GM12875 (cell line): ENCODE measurements around the gene KRTAP10-9.
"Not testable (repeated sequence)": the region's sequence is repeated elsewhere in the genome, so short reads cannot be mapped to it uniquely, and the experiment has no call there.

Experiments used
- H3K4me3 ChIP-seq: one replicate; pipeline ENCODE4 v1.5.1; 2011; ENCODE audit warnings: low read depth, low read length, control low read depth
- TF ChIP-seq, protein P1 (sequence below): IDR thresholded peaks from 2 replicates; pipeline ENCODE4 v1.5.1; 2011; ENCODE audit warnings: low read depth, mild to moderate bottlenecking, control low read depth, inconsistent platforms, low read length, moderate library complexity, borderline replicate concordance; ENCODE audit not compliant: insufficient read depth

Gene KRTAP10-9

DNA sequence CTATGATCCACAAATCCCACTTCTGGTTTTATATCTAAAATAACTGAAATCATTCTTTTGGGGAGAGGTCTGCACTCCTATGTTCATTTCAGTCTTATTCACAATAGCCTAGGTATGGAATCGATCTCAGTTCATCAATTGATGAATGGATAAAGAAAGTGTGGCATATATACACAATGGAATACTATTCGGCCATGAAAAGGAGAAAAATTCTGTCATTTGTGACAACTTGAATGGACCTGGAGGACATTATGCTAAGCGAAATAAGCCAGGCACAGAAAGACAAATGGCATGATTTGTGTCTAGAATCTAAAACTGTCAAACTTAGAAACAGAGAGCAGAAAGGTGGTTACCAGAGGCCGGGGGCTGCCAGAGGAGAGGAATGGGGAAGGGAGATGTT is 20.4 kb upstream of the KRTAP10-9 start:
- TF ChIP-seq, protein P1, sequence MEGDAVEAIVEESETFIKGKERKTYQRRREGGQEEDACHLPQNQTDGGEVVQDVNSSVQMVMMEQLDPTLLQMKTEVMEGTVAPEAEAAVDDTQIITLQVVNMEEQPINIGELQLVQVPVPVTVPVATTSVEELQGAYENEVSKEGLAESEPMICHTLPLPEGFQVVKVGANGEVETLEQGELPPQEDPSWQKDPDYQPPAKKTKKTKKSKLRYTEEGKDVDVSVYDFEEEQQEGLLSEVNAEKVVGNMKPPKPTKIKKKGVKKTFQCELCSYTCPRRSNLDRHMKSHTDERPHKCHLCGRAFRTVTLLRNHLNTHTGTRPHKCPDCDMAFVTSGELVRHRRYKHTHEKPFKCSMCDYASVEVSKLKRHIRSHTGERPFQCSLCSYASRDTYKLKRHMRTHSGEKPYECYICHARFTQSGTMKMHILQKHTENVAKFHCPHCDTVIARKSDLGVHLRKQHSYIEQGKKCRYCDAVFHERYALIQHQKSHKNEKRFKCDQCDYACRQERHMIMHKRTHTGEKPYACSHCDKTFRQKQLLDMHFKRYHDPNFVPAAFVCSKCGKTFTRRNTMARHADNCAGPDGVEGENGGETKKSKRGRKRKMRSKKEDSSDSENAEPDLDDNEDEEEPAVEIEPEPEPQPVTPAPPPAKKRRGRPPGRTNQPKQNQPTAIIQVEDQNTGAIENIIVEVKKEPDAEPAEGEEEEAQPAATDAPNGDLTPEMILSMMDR: no peak
- no peak overlapping the region for H3K4me3 ChIP-seq

DNA sequence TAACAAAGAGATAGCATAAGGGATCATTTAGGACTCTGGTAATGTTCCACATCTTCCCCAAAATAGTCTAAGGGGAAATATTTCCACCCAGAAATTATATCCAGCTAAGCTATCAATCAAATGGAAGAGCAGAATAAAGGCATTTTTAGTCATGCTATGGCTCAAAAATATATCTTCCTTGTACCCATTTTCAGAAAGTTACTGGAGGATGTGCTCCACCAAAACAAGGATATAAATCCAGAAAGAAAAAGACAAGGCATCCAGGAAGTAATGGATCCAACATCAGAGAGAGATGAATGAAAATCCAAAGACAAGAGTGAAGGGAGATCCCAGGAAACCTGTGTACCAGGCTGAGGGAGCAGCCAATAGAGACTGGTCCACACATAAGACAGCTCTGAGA is 17.7 kb upstream of the KRTAP10-9 start:
- TF ChIP-seq, protein P1: no peak
- H3K4me3 ChIP-seq: no peak overlapping the region

DNA sequence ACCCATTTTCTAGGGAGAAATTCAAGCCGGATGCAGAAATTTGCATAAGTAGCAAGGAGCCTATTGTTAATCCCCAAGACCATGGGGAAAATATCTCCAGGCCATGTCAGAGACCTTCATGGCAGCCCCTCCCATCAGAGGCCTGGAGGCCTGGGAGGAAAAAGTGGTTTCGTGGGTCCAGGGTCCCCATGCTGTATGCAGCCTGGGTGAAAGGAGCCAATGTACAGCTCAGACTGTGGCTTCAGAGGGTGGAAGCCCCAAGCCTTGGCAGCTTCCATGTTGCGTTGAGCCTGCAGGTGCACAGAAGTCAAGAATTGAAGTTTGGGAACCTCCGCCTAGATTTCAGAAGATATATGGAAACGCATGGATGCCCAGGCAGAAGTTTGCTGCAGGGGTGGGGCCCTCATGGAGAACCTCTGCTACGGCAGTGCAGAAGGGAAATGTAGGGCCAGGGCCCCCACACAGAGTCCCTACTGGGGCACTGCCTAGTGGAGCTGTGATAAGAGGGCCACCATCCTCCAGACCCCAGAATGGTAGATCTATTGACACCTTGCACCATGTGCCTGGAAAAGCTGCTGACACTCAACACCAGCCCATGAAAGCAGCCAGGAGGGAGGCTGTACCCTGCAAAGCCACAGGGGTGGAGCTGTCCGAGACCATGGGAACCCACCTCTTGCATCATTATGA is 16.6 kb upstream of the KRTAP10-9 start:
- not testable (repeated sequence) for H3K4me3 ChIP-seq

DNA sequence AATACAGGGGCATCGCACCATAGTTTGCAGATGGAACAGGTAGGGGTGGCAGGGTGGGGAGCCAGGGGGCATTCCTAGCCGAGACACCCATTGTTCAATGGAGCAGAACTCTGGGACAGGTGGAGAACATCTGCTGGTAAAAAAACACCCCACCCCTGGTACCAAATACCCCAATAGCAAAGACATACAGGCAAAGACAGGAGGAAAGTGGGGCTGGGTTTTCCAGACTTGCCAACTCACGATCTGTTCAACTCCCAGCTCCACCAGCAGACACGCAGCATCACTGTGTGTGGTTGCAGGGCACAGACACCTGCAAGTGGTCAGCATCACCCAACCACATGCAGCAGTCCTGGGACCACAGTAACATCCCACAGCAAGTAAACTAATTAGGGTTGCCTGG is 15.3 kb upstream of the KRTAP10-9 start:
- TF ChIP-seq, protein P1: no peak
- no peak overlapping the region for H3K4me3 ChIP-seq

DNA sequence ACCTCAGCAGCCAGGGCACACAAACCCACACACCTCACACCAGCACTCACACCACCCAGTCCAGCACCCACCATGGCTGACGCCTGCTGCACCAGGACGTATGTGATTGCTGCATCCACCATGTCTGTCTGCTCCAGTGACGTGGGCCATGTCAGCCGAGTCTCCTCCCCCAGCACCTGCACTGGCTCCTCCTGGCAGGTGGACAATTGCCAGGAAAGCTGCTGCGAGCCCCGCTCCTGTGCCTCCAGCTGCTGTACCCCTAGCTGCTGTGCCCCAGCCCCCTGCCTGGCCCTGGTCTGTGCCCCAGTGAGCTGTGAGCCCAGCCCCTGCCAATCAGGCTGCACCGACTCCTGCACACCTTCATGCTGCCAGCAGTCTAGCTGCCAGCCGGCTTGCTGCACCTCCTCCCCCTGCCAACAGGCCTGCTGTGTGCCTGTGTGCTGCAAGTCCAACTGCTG is 14.8 kb upstream of the KRTAP10-9 start, which contains the start of gene KRTAP10-8:
Gene KRTAP10-8 (plus strand): TSS at position 51 of the 458 bp plus-strand sequence. CDS start 22 bp downstream, at position 73.
- H3K4me3 ChIP-seq: no peak within 1 kb of the TSS
- TF ChIP-seq, protein P1: no peak

DNA sequence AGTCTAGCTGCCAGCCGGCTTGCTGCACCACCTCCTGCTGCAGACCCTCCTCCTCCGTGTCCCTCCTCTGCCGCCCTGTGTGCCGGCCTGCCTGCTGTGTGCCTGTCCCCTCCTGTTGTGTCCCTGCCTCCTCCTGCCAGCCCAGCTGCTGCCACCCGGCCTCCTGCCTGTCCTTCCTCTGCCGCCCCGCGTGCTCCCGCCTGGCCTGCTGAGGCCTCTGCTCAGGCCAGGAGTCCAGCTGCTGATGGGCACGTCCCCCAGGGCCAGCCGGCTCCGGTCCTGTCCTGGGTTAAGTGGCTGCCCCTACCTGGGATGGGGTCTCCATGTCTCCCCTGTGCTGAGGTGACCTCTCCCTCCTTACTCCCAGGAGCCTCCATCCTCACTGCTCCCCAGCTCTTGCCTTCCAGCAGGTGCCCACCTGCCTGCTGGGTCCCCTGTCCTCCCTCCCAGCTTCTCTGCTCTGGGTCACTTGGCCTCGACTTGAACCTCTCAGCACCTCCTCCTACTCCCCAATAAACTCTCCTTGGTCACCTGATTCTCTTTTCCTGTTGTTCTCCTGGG is 14.1 kb upstream of the KRTAP10-9 start:
- TF ChIP-seq, protein P1: no peak
- H3K4me3 ChIP-seq: no peak overlapping the region

DNA sequence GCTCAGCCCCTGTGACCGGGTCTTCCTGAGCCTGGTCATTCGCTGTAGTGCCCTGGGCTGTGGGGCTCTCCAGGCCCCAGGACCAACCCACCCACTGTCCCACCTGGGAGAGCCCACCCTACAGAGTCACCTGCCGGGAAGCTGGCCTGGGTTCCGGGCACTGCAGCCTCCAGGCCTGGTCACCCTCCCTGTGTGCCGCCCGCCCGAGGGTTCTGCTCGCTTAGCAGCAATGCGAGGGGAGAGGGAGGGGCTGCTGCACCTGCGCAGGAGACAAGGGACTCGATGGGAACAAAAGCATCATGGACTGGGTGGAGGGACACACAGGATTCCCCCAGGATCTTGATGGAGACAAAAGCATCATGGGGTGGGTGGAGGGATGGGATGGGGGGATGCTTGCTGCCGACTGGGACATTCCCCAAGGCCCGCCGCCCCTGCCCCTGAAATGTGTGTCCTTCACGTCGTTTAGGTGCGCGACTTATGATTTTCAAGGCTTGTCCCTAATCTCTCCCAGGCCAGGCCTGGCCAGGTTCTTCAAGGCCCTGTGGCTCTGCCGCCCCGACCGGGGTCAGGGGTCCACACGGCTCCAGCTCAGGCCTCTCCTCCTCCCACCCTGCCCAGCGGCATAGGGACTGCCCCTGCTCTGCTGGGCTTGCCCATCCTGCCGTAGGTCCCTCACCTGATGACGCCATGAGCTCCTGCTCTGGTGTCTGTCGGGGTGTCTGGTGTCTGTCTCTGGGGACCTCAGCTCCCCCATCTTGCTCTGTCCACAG is 13.3 kb upstream of the KRTAP10-9 start:
- no peak overlapping the region for H3K4me3 ChIP-seq

More for the DNA sequence above, 13.3 kb upstream of the KRTAP10-9 start:
- TF ChIP-seq, protein P1: no peak
